Measurements from ENCODE around the gene HDHD5.

GRCh38 chr22:17161991-17162390 lies 2.9 kb upstream of the HDHD5 start:
- TF ChIP-seq CTCF (IDR thresholded peaks at IDR 0.05; ENCODE audit: low read depth, low read length): no peak
- TF ChIP-seq EZH2phosphoT487 (IDR thresholded peaks at IDR 0.05; ENCODE audit: low read depth): no peak
